ENCODE data around the gene YAF2. TPM values are rescaled to one million over a fixed set of nuclear protein-coding genes. Genes with fewer than 3 reads are reported as not detected.
"Not testable (repeated sequence)": the region's sequence is repeated elsewhere in the genome, so short reads cannot be mapped to it uniquely, and the experiment has no call there.

The YAF2 gene
- total and polyA plus RNA-seq, 11 donors, result 31.5 to 125 (median 77.8) TPM

- DNase-seq (no peak), ATAC-seq (no peak)
- peaks cover 0 to 3% (median 0%) of the 10 kb centered on the region in 12 donors for H3K4me1 ChIP-seq
- H3K9me3 ChIP-seq, result no peaks in the 10 kb centered on the region
- no peak overlapping the region for H3K4me3 ChIP-seq
- TF ChIP-seq POLR2A (IDR thresholded peaks at IDR 0.05) (no peak), CTCF (IDR thresholded peaks at IDR 0.05) (no peak)
- intact Hi-C loops (cut with DNase I), result no loop called here
- no peaks in the 10 kb centered on the region for H3K27me3 ChIP-seq
- peaks cover 0 to 52% (median 31%) of the 10 kb centered on the region in 9 donors for H3K36me3 ChIP-seq
- no peak overlapping the region for H3K27ac ChIP-seq
Measured at GRCh38 chr12:42190376-42190775, 47.7 kb downstream of the YAF2 start.

- H3K27me3 ChIP-seq; H3K27ac ChIP-seq; H3K9me3 ChIP-seq; H3K4me3 ChIP-seq; ATAC-seq; DNase-seq; intact Hi-C loops (cut with DNase I): not testable (repeated sequence)
- peaks cover 0 to 34% (median 24%) of the 10 kb centered on the region in 9 donors for H3K36me3 ChIP-seq
- peaks cover 0 to 17% (median 6%) of the 10 kb centered on the region in 12 donors for H3K4me1 ChIP-seq
- WGBS, 4 donors, result 91 to 95% (median 93%) methylated on average over 3 of the region's 3 CpGs
Measured at GRCh38 chr12:42188275-42188674, 49.8 kb downstream of the YAF2 start.

GRCh38 chr12:42187799-42188198 is 50.2 kb downstream of the YAF2 start:
- H3K4me3 ChIP-seq, result no peak overlapping the region
- H3K4me1 ChIP-seq, result peaks cover 0 to 19% (median 6%) of the 10 kb centered on the region in 12 donors
- ATAC-seq (no peak), DNase-seq (no peak)
- TF ChIP-seq POLR2A (IDR thresholded peaks at IDR 0.05) (no peak), CTCF (IDR thresholded peaks at IDR 0.05) (no peak)
- peaks cover 0 to 31% (median 20%) of the 10 kb centered on the region in 9 donors for H3K36me3 ChIP-seq
- H3K27me3 ChIP-seq, result no peaks in the 10 kb centered on the region
- H3K27ac ChIP-seq, result no peak overlapping the region
- 54 to 91% (median 77%) methylated on average over 2 of the region's 2 CpGs for WGBS, 4 donors
- H3K9me3 ChIP-seq, result no peaks in the 10 kb centered on the region
- intact Hi-C loops (cut with DNase I), result no loop called here

GRCh38 chr12:42186793-42187192 is 51.3 kb downstream of the YAF2 start:
- 86 to 92% (median 89%) methylated on average over 2 of the region's 2 CpGs for WGBS, 4 donors
- Histone ChIP-seq H3K27me3 (no peaks in the 10 kb centered on the region), H3K4me1 (peaks cover 0 to 22% (median 9%) of the 10 kb centered on the region in 12 donors), H3K4me3 (no peak overlapping the region), H3K9me3 (no peaks in the 10 kb centered on the region), H3K36me3 (peaks cover 0 to 22% (median 10%) of the 10 kb centered on the region in 9 donors), H3K27ac (no peak overlapping the region)
- intact Hi-C loops (cut with DNase I), result no loop called here
- no peak for DNase-seq
- TF ChIP-seq POLR2A (IDR thresholded peaks at IDR 0.05), result no peak
- no peak for TF ChIP-seq CTCF (IDR thresholded peaks at IDR 0.05)
- ATAC-seq, result no peak

- WGBS, 4 donors, result 44 to 70% (median 62%) methylated on average over 2 of the region's 2 CpGs
- Histone ChIP-seq H3K27me3 (no peaks in the 10 kb centered on the region), H3K9me3 (no peaks in the 10 kb centered on the region), H3K4me1 (peaks cover 0 to 33% (median 13%) of the 10 kb centered on the region in 12 donors), H3K36me3 (peaks cover 0 to 16% (median 5%) of the 10 kb centered on the region in 9 donors), H3K27ac (no peak overlapping the region), H3K4me3 (no peak overlapping the region)
- TF ChIP-seq POLR2A (IDR thresholded peaks at IDR 0.05), result no peak
- TF ChIP-seq CTCF (IDR thresholded peaks at IDR 0.05), result no peak
- intact Hi-C loops (cut with DNase I), result no loop called here
- DNase-seq (no peak), ATAC-seq (no peak)
Measured at GRCh38 chr12:42182394-42182793, 55.7 kb downstream of the YAF2 start.
